ENCODE results near the gene GJB6.

Gene GJB6

DNA sequence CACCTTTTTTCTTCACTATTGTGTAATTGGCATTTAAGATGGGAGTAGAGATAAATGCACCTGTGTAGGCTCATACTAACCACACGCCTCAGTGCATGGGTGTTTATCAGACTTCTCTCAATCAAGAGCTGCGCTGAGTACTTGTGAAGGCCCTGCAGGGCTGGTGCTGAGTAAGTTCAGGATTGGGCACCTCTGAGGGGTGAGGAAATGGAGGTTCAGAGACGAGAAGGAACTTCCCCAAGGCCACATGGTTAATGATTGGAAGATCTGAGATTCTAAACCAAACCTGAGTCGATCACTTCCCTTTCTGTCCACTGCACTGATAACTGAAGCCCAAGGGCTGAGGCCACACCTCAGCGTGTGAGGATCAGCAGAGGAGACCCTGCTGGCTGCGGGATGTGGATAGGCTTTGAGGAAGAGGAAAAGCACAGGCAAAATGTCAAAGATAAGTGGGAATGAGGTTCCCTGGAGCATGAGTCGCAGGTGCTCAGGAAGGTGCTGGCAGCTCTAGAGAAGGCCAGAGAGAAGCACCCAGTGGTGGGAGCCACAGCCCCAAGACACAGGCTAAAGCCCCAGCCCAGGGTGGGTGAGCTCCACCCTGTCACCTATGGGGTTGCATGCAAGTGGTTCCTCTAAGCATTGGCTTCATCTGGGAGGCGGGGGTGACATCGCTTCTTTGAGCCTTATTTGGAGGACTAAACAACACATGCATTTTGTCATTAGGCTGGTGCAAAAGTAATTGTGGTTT, 32.3 kb upstream of the GJB6 start:
- DNase-seq (ENCODE audit: low spot score) = no peak
- in situ Hi-C loops (cut with MboI; ENCODE audit: low pct_unique_long_range_greater_than_20kb, low sequenced_read_pairs, unreplicated experiment) = no loop called here
- TF ChIP-seq, protein P1, sequence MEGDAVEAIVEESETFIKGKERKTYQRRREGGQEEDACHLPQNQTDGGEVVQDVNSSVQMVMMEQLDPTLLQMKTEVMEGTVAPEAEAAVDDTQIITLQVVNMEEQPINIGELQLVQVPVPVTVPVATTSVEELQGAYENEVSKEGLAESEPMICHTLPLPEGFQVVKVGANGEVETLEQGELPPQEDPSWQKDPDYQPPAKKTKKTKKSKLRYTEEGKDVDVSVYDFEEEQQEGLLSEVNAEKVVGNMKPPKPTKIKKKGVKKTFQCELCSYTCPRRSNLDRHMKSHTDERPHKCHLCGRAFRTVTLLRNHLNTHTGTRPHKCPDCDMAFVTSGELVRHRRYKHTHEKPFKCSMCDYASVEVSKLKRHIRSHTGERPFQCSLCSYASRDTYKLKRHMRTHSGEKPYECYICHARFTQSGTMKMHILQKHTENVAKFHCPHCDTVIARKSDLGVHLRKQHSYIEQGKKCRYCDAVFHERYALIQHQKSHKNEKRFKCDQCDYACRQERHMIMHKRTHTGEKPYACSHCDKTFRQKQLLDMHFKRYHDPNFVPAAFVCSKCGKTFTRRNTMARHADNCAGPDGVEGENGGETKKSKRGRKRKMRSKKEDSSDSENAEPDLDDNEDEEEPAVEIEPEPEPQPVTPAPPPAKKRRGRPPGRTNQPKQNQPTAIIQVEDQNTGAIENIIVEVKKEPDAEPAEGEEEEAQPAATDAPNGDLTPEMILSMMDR (IDR thresholded peaks at IDR 0.05; ENCODE audit: extremely low read depth, insufficient read depth, missing control alignments) = no peak

DNA sequence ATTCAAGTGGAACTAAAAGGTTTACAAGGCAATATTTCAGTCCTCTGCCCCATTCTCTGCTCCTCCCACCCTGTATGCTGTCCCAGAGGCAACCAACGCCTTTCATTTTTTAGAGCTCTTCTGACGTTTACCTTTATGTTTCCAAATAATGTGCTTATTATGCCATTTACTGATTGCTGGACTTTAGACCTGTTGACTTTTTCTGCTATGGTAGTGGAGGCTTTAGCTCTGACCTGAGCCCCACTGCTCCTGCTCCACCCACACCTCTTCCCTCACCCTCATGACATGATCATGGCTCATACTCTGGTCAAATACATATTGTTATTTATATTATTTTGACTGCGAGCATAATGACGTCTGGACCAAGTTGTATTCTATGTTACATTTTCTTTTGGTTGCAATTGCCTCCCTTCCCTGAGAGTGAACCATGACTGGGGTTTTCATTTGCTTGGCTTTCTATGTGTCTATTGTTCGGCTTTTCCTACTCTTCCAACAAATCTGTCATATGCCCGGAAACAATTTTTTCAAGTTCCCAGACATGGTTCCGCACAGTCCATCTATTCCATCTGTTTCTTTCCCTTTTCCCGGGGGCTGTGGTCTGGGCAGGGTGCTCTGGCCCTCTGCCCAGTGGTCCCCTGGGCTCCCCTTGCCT, 31.4 kb upstream of the GJB6 start:
- in situ Hi-C loops (cut with MboI; ENCODE audit: low pct_unique_long_range_greater_than_20kb, low sequenced_read_pairs, unreplicated experiment) = no loop called here
- TF ChIP-seq, protein P1 (IDR thresholded peaks at IDR 0.05; ENCODE audit: extremely low read depth, insufficient read depth, missing control alignments) = no peak
- no peak for DNase-seq (ENCODE audit: low spot score)

DNA sequence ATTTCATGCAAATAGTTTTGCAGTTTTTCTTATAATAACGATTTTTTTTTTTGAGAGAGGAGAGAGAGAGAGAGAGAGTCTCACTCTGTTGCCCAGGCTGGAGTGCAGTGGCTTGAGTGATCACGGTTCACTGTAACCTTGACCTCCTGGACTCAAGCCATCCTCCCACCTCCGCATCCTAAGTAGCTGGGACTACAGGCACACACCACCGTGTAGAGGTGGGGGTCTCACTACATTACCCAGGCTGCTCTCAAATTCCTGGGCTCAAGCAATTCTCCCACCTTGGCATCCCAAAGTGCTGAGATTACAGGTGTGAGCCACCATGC, 26.8 kb upstream of the GJB6 start:
- no peak for DNase-seq (ENCODE audit: low spot score)
- TF ChIP-seq, protein P1 (IDR thresholded peaks at IDR 0.05; ENCODE audit: extremely low read depth, insufficient read depth, missing control alignments) = no peak
- in situ Hi-C loops (cut with MboI; ENCODE audit: low pct_unique_long_range_greater_than_20kb, low sequenced_read_pairs, unreplicated experiment) = no loop called here

GRCh38 chr13:20258208-20258962, 26.3 kb upstream of the GJB6 start:
- no peak for DNase-seq (ENCODE audit: low spot score)

GRCh38 chr13:20254076-20254475, 22.0 kb upstream of the GJB6 start:
- in situ Hi-C loops (cut with MboI; ENCODE audit: low pct_unique_long_range_greater_than_20kb, low sequenced_read_pairs, unreplicated experiment) = no loop called here

More at GRCh38 chr13:20258208-20258962, 26.3 kb upstream of the GJB6 start:
- TF ChIP-seq, protein P1 (IDR thresholded peaks at IDR 0.05; ENCODE audit: extremely low read depth, insufficient read depth, missing control alignments) = no peak
- in situ Hi-C loops (cut with MboI; ENCODE audit: low pct_unique_long_range_greater_than_20kb, low sequenced_read_pairs, unreplicated experiment) = no loop called here

DNA sequence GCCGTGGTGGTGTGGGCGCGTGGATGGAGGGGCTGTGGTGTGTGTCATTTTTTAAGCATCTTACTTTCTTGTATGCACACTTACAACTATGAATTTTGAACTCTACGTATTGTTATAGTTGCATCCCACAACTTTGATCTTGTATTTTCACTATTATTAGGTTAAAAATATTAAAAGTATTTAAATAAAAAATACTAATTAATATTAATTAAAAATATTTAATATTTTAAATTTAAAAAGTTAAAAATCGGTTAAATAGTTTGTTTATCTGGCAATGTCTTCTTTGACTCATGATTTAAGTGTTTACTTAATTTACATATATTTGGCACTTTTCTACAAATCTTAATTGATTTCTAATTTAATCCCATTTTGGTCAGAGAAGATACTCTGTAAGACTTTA, 17.8 kb upstream of the GJB6 start:
- no peak for DNase-seq (ENCODE audit: low spot score)
- TF ChIP-seq, protein P1 (IDR thresholded peaks at IDR 0.05; ENCODE audit: extremely low read depth, insufficient read depth, missing control alignments) = no peak
- in situ Hi-C loops (cut with MboI; ENCODE audit: low pct_unique_long_range_greater_than_20kb, low sequenced_read_pairs, unreplicated experiment) = no loop called here

More at GRCh38 chr13:20254076-20254475, 22.0 kb upstream of the GJB6 start:
- DNase-seq (ENCODE audit: low spot score) = no peak
- TF ChIP-seq, protein P1 (IDR thresholded peaks at IDR 0.05; ENCODE audit: extremely low read depth, insufficient read depth, missing control alignments) = no peak
